HG03175 (cell line): ENCODE results near the gene GABRG3.

Experiments used
- ATAC-seq: cut with Tn5 transposase; IDR thresholded peaks from one replicate; pipeline ENCODE4 v1.9.1; 2021; ENCODE audit warnings: mild to moderate bottlenecking, moderate library complexity; ENCODE audit not compliant: unreplicated experiment

Gene GABRG3

GRCh38 chr15:26970712-26971210, at the start of gene GABRG3:
TSS of gene GABRG3 (plus strand) at chr15:26971181.
- ATAC-seq = no peak

DNA sequence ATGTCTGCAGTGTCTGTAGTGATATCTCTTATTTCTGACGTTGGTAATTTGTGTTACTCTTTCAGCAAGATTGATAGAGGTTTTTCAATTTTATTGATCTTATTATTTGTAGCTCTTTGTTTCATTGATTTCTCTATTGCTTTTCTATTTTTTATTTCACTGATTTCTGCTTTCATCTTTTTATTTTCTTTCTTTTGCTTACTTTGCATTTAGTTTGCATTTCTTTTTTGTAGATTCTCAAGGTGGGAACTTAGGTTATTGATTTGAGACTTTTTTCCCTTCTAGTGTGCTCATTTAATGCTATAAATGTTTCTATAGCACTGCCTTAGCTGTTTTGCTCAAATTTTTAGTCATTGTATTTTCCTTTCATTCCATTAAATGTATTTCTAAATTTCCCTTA, 49.5 kb upstream of the GABRG3 start:
- ATAC-seq = no peak

DNA sequence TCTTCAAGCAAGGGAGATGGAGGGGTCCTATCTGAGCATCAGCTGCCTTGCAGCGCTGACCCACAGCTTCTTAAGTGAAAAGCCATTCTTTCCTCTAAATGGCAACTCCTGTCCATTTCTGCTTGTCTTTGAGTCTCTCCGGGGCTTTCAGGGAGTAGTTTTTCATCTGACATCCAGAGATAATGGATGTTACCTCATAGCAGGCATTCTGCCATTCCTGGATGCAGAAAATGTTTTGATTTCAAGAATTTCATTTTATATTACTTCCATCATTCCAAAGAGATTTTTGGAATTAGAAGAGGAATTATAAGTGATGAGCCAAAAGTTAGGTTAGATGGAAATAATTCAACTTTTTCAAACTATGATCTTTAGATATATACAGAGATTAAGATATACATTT, 44.9 kb upstream of the GABRG3 start:
- no peak for ATAC-seq

- no peak for ATAC-seq
Observed at GRCh38 chr15:26928051-26928450, 42.9 kb upstream of the GABRG3 start.

- no peak for ATAC-seq
Observed at GRCh38 chr15:26929588-26929987, 41.4 kb upstream of the GABRG3 start.

DNA sequence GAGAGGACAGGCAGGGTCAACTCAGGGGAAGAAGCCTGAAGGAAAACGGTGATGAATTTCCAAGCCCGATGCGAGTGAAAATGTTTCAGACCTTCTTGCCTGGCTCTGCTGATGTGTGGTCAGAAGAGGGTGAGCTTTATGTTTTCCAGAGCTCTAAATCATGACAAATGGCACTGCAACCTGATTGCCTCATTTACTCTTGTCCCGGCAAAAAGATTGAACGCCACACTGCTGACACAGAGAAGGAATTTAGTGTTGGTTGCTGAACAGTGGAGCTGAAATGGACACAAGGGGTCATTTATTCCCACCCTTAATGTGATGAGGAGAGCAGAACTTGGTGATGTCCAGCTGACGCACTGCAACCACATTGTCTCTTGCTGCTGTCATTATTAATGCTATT, 36.1 kb upstream of the GABRG3 start:
- no peak for ATAC-seq

DNA sequence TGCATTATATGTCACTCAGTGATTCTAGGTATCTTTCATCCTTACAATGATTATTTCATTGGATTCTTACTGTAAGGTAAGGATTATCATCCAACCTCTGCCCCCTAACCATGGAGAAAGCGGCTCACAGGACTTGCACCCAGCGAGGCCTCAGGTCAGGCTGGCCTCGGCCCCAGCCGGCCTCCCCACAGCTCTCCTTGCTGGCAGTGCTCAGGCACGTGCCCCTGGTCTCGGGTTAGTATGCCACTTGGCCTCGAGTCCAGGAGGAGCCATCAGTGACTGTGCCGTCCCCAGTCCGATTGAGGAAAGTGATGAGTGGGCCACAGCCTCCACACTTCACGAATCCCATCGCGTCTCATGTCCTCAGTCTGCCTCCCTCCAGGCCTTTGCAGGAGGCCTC, 35.7 kb upstream of the GABRG3 start:
- ATAC-seq = no peak

- no peak for ATAC-seq
Observed at GRCh38 chr15:26936502-26936901, 34.5 kb upstream of the GABRG3 start.

DNA sequence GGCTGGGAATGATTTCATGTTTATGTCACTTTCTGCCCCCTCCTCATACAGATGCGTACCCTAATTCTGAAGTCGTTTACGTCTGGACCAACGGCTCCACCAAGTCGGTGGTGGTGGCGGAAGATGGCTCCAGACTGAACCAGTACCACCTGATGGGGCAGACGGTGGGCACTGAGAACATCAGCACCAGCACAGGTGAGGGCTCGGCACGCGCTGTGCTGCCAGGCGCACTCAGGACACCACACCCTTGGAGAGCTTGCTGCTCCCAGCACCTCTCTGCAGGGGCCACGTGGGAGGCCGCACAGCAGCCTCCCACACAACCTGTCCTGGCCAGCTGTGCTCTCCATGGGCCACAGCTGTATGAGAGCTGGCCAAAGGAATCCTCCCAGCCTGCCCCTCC, 33.8 kb upstream of the GABRG3 start:
- ATAC-seq = no peak

DNA sequence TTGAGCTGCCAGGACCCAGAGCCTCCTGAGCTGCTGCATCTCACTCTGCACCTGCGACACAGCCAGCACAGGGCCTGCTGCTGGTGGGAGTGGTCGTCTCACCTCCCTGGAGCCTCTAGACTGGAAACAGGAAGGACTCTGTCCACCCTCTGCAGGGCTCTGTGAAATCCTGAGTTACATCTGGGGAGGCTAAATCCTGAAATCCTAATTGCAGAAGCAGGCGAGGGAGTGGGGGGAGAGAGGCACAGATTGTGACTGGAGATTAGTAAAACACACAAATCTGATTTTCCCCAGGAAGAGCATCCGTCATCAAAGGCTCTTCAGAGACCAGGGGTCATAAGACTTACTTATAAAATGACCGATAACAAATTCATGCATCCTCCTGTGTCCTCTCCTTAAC, 31.6 kb upstream of the GABRG3 start:
- ATAC-seq = no peak

DNA sequence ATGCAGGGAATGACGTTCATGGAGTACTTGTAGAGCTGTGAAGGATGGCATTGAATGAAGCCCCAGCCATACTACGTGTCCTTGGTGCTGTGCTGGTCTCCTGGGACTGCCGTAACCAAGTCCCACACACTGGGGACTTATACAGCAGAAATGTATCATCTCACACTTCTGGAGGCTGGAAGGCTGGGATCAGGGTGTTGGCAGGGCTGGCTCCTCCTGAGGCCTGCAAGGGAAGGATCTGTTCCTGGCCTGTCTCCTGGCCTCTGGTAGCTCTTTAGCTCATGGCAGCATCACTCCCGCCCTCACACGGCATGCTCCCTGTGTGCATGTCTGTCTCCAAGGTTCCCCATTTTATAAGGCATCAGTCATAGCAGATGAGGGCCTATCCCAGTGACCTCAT, 29.5 kb upstream of the GABRG3 start:
- no peak for ATAC-seq

DNA sequence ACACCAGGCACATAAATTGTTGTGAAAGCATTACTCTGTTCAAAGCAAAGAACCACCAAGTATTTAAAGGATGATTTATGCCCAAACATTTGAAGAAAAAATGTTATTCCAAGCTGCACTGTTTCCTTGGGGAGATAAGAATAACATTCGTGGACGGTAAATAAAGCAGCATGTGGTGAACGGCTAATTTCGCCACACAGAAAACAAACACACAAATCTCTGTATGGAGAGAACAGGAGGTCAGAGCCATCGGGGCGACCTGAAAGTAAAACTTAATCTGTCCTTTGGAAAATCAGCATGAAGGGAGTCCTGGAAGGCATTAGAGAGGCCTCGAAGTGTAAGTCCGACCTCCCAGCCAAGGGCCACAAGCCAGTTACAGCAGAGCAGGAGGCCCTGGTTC, 27.1 kb upstream of the GABRG3 start:
- ATAC-seq = no peak

- no peak for ATAC-seq
Observed at GRCh38 chr15:26945046-26945445, 25.9 kb upstream of the GABRG3 start.

DNA sequence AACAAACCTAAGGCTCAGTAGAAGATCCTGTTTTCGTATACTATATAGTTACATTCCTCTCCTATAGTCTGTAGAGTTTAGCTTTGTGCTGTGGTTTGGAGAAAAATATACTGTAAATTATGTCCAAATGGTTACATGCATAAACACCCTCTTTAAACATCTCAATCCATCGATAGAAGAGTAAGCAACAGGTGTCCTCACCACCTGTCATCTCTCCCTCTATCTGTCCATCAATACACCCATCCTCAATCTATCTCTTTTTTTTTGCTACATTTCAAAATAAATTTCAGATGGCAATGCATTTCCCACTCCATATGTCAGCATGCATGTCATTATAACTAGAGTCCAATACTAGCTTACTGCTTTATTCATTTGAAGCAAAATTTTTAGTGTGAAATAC, 21.0 kb upstream of the GABRG3 start:
- ATAC-seq = no peak

DNA sequence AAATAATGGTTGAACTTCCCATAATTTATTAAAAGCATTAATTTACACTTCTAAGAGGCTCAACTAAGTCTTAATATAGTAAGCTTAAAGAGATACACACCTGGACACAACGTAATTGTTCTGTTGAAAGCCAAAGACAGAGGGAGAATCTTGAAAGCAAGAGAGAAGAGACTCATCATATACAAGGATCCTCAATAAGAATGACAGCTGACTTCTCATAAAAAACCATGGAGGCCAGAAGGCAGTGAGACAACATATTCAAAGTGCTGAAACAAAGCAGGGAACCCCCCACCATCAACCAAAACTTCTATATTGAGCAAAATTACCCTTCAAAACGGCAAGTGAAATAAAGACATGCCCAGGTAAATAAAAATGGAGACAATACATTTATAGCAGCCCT, 16.6 kb upstream of the GABRG3 start:
- ATAC-seq = no peak

- ATAC-seq = no peak
Observed at GRCh38 chr15:26967719-26968269, 3.2 kb upstream of the GABRG3 start.

DNA sequence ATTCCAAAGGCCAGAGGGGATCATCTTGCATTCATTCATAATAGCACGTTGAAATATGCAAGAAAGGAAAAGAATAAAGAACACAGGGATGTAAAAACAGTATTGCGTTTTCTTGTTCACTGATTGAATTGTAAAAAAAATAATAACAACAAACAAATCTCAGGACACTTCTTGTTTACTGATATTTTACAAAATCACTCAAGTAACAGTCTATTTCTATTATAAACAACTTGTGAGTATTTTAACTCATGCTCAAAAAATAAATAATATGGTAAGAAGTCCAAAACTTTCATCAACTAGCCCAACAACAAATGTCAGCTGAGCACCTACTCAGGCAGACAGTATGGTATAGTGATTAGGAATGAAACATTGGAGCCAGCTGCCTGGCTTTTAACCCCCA, 2.2 kb upstream of the GABRG3 start:
- ATAC-seq = no peak

GRCh38 chr15:26971271-26972018, 464 bp downstream of the GABRG3 start:
- no peak for ATAC-seq

DNA sequence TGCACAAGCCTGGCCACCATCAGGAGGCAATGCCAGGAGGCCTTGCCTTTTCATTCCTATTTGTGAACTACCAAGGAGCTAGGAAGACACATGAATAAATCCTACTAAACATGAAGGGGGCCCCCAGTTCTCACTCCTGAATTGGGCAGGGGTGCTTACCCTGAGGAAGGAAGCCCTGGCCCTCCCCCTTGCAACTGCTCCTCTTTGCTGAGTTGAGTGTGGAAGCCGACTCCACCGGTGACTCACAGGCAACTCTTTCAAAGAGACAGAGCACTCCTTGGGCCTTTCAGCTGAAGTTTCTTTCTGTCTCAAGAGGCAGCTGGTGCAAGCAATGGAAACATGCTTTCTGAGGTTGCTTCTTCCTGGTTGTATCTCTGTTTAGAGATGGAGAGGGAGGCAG, 1.7 kb downstream of the GABRG3 start:
- ATAC-seq = no peak

GRCh38 chr15:26974120-26974780, 3.3 kb downstream of the GABRG3 start:
- ATAC-seq = no peak

DNA sequence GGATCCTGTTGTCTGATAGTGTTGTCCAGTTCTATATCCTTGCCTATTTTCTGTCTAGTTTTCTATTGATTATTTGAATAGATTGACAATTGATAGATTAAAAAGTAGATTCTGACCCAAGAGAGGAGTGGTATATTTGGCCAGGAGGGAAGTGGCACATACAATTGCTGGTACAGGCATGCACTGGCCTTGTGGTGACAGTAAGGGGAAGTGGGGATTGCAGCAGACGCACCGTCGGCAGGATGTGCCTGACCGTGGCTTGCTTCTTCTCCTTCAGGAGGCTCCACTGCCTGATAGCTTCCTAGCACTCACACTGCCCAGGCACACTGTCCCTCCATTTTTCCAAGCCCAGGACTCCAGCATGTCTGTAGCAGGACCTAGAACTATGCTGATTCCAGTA, 10.5 kb downstream of the GABRG3 start:
- ATAC-seq = no peak

GRCh38 chr15:26983822-26984221, 12.8 kb downstream of the GABRG3 start:
- no peak for ATAC-seq
